GM18873 (cell line): ENCODE results near the gene NOS3.

Experiments
- ATAC-seq: cut with Tn5 transposase; IDR thresholded peaks from one replicate; pipeline ENCODE4 v1.9.1; 2021; ENCODE audit warnings: mild to moderate bottlenecking, moderate library complexity, moderate number of reproducible peaks; ENCODE audit not compliant: unreplicated experiment, low FRiP score

NOS3 gene

GRCh38 chr7:150990416-150991186 is at the start of gene NOS3:
Gene NOS3, plus strand, starts transcription at chr7:150991017. Its CDS starts 2,787 bp downstream, at chr7:150993804.
- ATAC-seq = no peak

DNA sequence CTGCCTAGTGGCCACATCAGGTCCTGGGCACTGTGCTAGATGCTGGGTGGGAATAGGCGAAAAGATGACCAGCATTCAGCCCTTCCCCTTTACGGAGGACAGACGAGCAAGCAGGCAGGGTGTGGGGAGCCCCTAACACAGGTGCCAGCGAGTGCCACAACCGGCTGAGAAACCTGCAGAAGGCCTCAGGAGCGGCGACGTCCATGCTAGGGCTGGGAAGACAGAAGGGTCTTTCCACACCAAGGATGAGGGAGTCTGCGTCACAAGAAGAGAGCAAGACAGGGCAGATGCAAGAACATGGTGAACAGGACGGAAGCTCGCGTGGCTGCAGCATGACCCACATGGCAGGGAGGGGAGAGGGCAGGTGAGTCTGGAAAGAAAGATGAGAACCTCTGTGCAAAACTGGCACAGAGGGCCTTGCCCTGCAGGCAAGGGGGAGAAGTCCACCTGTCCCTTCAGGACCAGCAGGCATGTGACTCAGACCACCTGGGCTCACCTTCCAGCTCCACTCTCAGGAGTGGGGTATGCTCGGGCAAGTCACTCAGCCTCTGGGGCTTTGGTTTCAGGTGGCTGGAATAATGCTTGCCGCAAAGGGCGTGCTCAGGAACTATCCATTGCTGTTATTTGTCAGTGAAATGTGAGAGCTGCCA is 49.3 kb upstream of the NOS3 start:
- ATAC-seq = no peak

- ATAC-seq = no peak
These were observed 48.7 kb upstream of the NOS3 start for GRCh38 chr7:150942001-150942590.

DNA sequence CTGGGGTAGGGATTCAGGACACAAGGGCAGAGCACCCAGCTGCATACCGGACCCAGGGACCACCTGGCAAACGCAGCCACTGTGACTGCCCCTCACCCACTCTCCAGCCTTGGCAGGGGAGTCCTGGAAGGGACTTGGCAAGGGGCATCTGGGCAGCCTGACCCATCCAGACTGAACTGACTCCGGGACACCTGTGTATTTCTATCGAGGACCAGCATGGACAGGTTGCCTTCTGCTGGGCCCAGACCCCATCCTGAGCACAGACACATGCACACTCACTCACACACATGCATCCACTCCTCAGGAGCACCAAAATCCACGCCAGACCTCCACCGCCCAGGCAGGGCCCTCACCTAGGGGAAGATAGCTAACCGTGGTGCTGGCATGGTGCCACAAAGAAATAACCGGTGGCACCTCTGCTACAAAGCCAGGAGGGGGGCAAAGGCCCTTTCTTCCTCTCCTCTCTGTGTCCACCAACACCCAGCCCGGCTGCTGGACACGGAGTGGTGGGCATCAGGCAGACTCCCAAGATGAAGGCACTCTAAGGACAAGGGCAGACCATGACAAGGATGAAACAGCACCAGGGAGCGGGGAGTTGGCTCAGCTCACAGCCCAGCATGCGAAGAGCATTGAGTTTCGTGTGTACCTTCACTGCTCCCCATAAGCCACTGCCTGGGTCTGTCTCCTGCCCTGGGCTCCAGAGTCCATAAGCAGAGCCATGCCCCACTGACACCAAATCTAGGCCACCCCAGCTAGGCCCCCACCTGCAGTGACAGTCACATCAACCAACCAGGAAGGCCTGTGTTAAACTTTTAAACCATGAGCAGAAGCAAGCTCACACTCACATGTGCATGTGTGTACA is 48.0 kb upstream of the NOS3 start:
- ATAC-seq = no peak

GRCh38 chr7:150943453-150943814 is 47.4 kb upstream of the NOS3 start:
- ATAC-seq = no peak

- no peak for ATAC-seq
These were observed 46.5 kb upstream of the NOS3 start for GRCh38 chr7:150944066-150945042.

DNA sequence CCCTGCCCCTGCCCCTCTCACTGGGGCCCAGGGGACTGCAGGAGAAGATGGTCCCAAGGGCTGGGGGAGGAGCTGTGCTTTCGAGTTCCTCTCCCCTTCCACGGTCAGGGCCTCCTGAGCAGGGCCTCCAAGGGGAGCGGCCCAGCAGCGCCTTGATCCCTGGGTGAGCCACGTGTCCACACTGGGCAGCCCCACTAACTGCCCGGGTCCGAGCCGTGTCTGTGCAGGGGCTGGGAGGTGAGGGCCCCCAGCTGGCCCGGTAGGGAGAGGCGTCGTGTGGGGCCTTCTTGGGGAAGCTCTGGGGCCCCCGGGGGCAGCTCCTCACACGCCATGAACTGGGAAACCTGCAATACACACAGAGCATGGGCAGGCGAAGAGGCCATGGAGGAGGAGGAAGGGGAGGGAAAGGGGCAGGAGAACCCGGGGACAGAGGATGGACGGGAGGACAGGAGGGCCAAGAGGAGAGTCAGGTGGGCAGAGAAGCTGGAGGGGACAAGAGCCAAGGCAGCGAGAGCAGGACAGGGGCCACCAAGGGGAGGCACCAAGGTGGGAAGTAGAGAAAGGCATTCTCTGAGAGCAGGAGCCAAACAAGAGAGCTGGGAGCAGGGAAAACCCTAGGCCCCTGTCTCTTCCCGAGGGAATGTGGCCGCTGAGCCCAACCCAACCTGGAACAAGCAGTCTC is 45.5 kb upstream of the NOS3 start:
- ATAC-seq = no peak

- ATAC-seq = no peak
These were observed 44.9 kb upstream of the NOS3 start for GRCh38 chr7:150945853-150946420.

DNA sequence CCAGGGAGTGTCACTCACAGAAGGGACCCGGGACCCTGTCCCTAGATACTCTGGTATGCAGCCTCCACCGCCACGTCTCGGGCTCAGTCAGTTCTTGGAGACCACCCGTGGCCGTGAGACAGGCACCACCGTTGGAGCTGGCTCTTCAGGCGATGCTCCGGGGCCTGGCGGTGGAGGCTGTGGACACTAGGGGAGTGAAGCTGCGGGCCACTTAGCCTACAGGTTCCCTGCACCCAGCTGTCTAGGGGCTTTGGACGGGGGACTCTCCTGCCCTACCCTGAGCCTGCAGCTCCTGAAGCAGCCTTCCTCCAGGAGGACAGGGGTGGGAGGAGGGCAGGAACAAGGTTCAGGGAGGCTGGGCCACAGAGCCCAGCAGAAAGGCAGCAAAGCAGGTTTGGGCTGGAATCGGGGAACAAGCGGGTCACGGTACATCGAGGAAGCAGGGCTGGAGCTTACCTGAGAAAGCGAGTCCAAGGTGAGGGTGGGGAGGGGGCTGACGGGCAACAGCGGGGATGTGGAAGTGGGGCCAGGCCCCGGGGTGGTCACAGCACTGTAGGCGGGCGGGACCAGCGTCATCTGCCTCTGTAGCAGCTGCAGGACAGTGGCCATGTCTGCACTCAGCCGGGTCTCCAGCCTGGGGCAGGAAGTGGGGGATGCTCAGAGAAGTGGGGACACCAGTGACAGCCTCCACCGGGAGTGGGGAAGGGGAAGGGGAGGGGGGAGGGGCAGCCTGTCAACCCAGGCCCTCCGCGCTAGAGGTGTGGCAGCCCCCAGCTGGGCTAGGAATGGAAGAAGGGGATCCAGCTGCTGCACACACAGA is 44.2 kb upstream of the NOS3 start:
- ATAC-seq = no peak

DNA sequence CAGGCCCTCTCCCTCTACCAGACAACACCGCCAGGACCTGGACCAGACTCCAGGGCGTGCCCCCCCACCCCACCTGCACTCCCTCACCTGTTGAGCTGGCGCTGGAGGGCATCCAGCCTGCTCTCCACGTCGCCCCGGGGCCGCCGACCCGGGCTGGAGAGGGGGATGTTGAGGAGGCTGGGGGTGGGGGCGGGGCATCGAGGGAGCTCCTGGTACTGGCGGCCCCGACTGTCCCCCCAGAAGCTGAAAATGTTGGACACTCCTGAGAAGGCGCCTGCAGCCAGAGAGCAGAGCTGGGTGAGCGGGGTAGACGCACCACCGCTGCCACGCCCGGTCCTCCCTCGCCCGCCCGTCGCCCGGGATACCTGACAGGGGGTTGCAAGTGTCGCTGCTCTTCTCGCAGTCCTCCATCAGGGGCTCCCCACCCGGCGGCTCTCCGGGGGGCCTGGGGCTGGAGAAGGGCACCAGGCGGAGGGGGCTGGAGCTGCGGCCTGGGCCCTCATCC is 43.5 kb upstream of the NOS3 start:
- no peak for ATAC-seq

DNA sequence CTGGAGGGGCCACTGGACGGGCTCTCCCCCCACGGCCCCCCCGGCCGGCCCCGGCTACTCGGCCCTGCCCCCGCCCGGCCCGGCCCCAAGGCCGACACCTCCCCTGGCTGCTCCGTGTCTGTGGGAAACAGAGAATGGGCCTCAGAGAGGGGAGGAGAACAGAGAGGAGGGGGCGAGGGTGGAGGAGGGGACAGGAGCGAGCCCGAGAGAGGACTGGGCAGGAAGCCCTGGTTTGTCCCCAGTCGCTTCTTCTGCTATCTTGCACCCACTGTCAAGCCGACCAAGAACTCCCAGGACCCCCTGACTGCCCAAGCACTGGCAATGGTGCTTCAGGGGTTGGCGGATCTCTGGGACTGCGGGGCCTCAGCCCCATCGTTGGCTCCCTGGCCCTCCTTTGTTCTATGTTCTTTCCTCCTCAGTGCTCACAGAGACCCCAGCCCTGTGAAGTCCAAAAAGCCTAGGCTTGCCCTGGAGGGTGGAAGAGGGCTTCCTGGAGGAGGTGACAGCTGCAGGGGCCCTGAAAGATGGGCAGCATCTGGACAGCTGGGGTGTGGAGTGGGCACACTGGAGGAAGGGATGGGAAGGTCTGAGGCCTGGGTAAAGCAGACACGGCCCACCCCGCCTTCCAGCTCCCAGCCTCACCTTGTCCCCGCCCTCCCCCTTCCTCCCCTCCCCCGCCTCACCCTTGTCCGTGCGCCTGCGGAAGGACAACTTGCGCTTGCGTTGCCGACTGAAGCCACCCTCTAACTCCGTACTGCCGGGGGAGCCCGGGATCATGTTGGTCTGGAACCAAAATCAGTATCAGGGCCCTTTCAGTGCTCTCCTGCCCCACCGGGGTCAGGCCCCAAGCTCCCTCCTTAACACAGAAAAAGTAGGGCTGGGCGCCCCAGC is 42.8 kb upstream of the NOS3 start:
- no peak for ATAC-seq

DNA sequence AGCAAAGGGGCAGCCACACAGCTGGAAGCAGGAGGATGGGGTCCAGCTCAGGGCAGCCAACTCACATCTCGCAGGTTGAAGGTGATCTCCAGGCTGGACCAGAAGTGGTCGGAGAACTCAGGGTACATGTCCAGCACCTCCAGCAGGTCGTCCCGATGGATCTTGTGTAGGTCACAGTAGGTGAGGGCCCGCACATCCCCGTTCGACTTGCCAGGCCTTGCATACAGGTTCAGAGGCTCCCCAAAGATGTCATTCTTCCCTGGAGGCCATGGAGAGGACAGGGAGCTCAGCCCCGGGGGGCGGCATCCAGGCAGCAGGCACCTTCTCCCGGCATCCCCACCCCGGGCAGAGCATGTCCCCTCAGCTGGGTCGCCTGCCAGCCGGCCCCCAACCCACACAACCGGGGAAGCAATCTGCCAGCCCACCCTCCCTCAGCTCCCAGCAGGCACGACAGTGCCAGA is 42.0 kb upstream of the NOS3 start:
- ATAC-seq = no peak

GRCh38 chr7:150949564-150949963 is 41.3 kb upstream of the NOS3 start:
- ATAC-seq = no peak

- no peak for ATAC-seq
These were observed 40.8 kb upstream of the NOS3 start for GRCh38 chr7:150949971-150950491.

GRCh38 chr7:150950496-150951180 is 40.2 kb upstream of the NOS3 start:
- ATAC-seq = no peak

- ATAC-seq = no peak
These were observed 39.7 kb upstream of the NOS3 start for GRCh38 chr7:150951181-150951520.
